Fibroblast of lung (primary cell): ENCODE results near the gene CEACAM16. TPM values are rescaled to one million over a fixed set of nuclear protein-coding genes. Genes with fewer than 3 reads are reported as not detected.

Experiments
- DNase-seq, 2 donors: peaks; one replicate each; pipeline versions ENCODE4 v3.0.0 to v3.0.0-alpha.2; 2010; ENCODE audit warnings: low read depth in 2 of 2
- H2AFZ ChIP-seq: 2 replicates; pipeline ENCODE4 v1.5.1; 2012; ENCODE audit warnings: low read length, control low read depth, inconsistent platforms
- H3K27ac ChIP-seq: 2 replicates; pipeline ENCODE4 v1.5.1; 2011; ENCODE audit warnings: low read length, control low read depth; ENCODE audit not compliant: insufficient read depth
- H3K27me3 ChIP-seq: 2 replicates; pipeline ENCODE4 v1.5.1; 2011; ENCODE audit warnings: mild to moderate bottlenecking, low read length; ENCODE audit not compliant: control insufficient read depth, insufficient read depth
- H3K36me3 ChIP-seq: 2 replicates; pipeline ENCODE4 v1.5.1; 2011; ENCODE audit warnings: low read length; ENCODE audit not compliant: control insufficient read depth, insufficient read depth
- H3K4me1 ChIP-seq: 2 replicates; pipeline ENCODE4 v1.5.1; 2011; ENCODE audit warnings: low read length; ENCODE audit not compliant: control insufficient read depth, insufficient read depth; ENCODE audit errors: extremely low read depth
- H3K4me2 ChIP-seq: 2 replicates; pipeline ENCODE4 v1.5.1; 2011; ENCODE audit warnings: low read length, control low read depth; ENCODE audit not compliant: insufficient read depth; ENCODE audit errors: extremely low read depth
- H3K4me3 ChIP-seq, 4 experiments: fragments of 200-600 bp in 1 of 4; sonication (generic) in 1 of 4; replicated peaks in 1 of 4; 2 replicates each; pipeline ENCODE4 v1.5.1; 2011 to 2016; ENCODE audit warnings: low read length in 4 of 4, low read depth in 3 of 4, mild to moderate bottlenecking in 3 of 4, control low read depth in 2 of 4, inconsistent platforms in 1 of 4, mixed read lengths in 1 of 4; ENCODE audit not compliant: insufficient read depth in 1 of 4; ENCODE audit errors: control extremely low read depth in 1 of 4
- H3K79me2 ChIP-seq: 2 replicates; pipeline ENCODE4 v1.5.1; 2012; ENCODE audit warnings: mild to moderate bottlenecking, low read length, inconsistent platforms; ENCODE audit not compliant: control insufficient read depth, insufficient read depth
- H3K9ac ChIP-seq: 2 replicates; pipeline ENCODE4 v1.5.1; 2011; ENCODE audit warnings: mild to moderate bottlenecking, low read length, control low read depth; ENCODE audit not compliant: insufficient read depth
- H3K9me3 ChIP-seq: 2 replicates; pipeline ENCODE4 v1.5.1; 2012; ENCODE audit warnings: low read depth, low read length; ENCODE audit not compliant: control insufficient read depth, insufficient read depth
- H4K20me1 ChIP-seq: 2 replicates; pipeline ENCODE4 v1.5.1; 2011; ENCODE audit warnings: low read length; ENCODE audit not compliant: control insufficient read depth, insufficient read depth; ENCODE audit errors: extremely low read depth
- EZH2 ChIP-seq: IDR thresholded peaks from 2 replicates; pipeline ENCODE4 v1.5.1; 2012; ENCODE audit warnings: low read length, control low read depth, mild to moderate bottlenecking; ENCODE audit errors: missing control alignments
- polyA plus RNA-seq, 2 donors: library from polyadenylated mRNA; depleted of rRNA in 1 of 2; stranded (reverse) in 1 of 2; unstranded in 1 of 2; fragments of >200 nt; gene quantifications; 2 replicates each; pipeline ENCODE4 v1.2.1, GENCODE V29; 2011 to 2012; ENCODE audit warnings: missing spikeins in 1 of 2
- total RNA-seq: library from RNA; depleted of rRNA; stranded (reverse); fragments of >200 nt; gene quantifications from 2 replicates; pipeline ENCODE4 v1.2.1, GENCODE V29; 2014
- TF ChIP-seq, protein P1 (sequence below), 2 donors: IDR thresholded peaks in 1 of 2; conservative IDR thresholded peaks in 1 of 2; 1 replicate in 1 of 2; 2 replicates in 1 of 2; pipeline ENCODE4 v1.5.1; 2011 to 2012; ENCODE audit warnings: low read length in 2 of 2, control low read depth in 1 of 2, inconsistent platforms in 1 of 2, low read depth in 1 of 2, mild to moderate bottlenecking in 1 of 2

CEACAM16 gene
- total and polyA plus RNA-seq, 2 donors (not counting 1 experiment from before 2014, with no cell fraction given), result not detected

DNA sequence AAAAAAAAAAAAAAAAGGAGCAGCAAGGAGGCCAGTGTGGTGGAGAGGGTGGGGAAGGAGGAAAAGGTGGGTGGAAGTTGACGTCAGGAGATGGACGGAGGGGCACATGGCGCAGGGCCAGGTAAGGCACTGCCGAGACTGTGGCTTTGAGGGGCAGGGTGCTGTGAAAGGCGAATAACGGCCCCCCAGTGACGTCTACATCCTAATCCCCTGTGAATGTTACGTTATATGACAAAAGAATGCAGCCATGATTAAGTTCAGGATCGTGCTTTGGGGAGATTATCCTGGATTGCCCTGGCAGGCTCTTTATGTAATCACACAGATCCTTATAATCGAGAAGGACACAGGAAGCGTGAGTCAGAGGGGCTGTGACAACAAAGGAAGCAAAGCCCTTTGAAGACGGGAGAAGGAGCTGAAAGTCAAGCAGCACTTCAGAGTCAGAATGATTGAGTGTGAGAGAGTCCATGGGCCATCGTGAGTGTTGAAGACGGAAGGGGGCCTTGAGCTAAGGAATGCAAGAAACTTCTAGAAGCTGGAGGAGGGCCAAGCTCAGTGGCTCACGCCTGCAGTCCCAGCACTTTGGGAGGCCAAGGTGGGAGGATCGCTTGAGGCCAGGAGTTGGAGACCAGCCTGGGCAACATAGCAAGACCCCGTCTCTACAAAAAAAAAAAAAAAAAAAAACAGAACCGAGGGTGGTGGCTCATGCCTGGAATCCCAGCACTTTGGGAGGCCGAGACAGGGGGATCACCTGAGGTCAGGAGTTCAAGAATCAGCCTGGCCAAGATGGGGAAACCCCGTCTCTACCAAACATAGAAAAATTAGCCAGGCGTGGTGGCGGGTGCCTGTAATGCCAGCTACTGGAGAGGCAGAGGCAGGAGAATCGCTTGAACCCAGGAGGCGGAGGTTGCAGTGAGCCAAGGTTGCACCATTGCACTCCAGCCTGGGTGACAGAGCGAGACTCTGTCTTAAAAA is 13.8 kb upstream of the CEACAM16 start:
- no peaks in the 10 kb centered on the region for H3K27me3 ChIP-seq
- H2AFZ ChIP-seq, result peak overlapping the region; percentile 15
- H3K36me3 ChIP-seq, result peaks cover 9% of the 10 kb centered on the region
- no peak overlapping the region for H3K4me3 ChIP-seq
- H3K9me3 ChIP-seq, result no peaks in the 10 kb centered on the region
- H4K20me1 ChIP-seq, result no peaks in the 10 kb centered on the region
- H3K79me2 ChIP-seq, result no peaks in the 10 kb centered on the region
- peak overlapping the region; percentile 48 for H3K4me2 ChIP-seq
- peaks cover 5% of the 10 kb centered on the region for H3K4me1 ChIP-seq
- H3K9ac ChIP-seq, result no peak overlapping the region
- peak; percentile 77 to 96 for DNase-seq
- peak overlapping the region; percentile 77 for H3K27ac ChIP-seq
- no peak for TF ChIP-seq EZH2

DNA sequence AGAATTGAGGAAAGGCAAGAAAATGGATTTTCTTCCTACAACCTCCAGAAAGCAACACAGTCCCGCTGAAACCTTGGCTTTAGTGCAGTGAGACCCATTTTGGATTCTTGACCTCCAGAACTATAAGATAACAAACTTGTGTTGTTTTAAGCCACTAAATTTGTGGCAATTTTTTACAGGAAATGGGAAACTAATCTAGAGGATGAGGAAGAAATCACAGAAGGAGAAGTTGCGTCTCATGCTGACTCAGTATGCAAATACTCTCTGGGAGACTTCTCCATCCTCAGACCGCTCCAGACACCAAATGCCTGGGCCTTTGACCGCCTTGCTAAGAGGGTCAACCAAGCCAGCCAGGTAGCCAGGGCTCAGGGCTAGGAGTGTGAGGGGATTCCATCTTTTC is 13.1 kb upstream of the CEACAM16 start:
- H3K4me1 ChIP-seq, result peaks cover 5% of the 10 kb centered on the region
- H3K4me2 ChIP-seq, result no peak overlapping the region
- DNase-seq, result peak; percentile 24 to 70

DNA sequence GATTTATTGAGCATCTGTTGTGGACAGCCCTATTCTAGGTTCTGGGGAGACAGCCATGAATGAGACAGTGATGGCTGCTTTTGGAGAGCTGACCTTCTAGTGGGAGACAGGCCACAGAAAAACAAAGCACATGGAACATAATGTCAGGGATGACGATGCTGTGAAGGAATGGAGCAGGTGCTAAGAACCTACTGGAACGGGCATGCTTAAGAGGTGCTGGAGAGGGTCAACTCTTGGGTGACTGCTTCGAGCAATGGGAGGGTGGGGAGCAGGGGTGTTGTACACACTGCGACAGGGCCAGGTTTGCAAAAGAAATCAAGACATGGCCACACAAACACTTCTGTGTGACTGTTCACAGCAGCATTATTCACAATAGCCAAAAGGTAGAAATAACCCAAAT is 12.1 kb upstream of the CEACAM16 start:
- H3K4me2 ChIP-seq, result no peak overlapping the region
- no peak overlapping the region for H3K4me3 ChIP-seq
- H3K9ac ChIP-seq, result no peak overlapping the region
- TF ChIP-seq, protein P1, sequence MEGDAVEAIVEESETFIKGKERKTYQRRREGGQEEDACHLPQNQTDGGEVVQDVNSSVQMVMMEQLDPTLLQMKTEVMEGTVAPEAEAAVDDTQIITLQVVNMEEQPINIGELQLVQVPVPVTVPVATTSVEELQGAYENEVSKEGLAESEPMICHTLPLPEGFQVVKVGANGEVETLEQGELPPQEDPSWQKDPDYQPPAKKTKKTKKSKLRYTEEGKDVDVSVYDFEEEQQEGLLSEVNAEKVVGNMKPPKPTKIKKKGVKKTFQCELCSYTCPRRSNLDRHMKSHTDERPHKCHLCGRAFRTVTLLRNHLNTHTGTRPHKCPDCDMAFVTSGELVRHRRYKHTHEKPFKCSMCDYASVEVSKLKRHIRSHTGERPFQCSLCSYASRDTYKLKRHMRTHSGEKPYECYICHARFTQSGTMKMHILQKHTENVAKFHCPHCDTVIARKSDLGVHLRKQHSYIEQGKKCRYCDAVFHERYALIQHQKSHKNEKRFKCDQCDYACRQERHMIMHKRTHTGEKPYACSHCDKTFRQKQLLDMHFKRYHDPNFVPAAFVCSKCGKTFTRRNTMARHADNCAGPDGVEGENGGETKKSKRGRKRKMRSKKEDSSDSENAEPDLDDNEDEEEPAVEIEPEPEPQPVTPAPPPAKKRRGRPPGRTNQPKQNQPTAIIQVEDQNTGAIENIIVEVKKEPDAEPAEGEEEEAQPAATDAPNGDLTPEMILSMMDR (conservative IDR thresholded peaks at IDR 0.05 in 1 of 2, IDR thresholded peaks at IDR 0.05 in 1 of 2; ENCODE audit: low read depth in 1 of 2, low read length in 2 of 2), result no peak
- TF ChIP-seq EZH2, result no peak
- H4K20me1 ChIP-seq, result no peaks in the 10 kb centered on the region
- DNase-seq, result no peak
- H3K79me2 ChIP-seq, result no peaks in the 10 kb centered on the region
- peaks cover 6% of the 10 kb centered on the region for H3K36me3 ChIP-seq
- no peaks in the 10 kb centered on the region for H3K27me3 ChIP-seq
- H3K9me3 ChIP-seq, result no peaks in the 10 kb centered on the region
- no peak overlapping the region for H2AFZ ChIP-seq
- H3K27ac ChIP-seq, result no peak overlapping the region
- H3K4me1 ChIP-seq, result peaks cover 8% of the 10 kb centered on the region

More for the DNA sequence above, 13.1 kb upstream of the CEACAM16 start:
- Histone ChIP-seq H2AFZ (no peak overlapping the region), H3K27me3 (no peaks in the 10 kb centered on the region), H3K9ac (no peak overlapping the region), H3K79me2 (no peaks in the 10 kb centered on the region), H3K9me3 (no peaks in the 10 kb centered on the region), H4K20me1 (no peaks in the 10 kb centered on the region), H3K4me3 (no peak overlapping the region), H3K36me3 (peaks cover 6% of the 10 kb centered on the region), H3K27ac (no peak overlapping the region)
- no peak for TF ChIP-seq EZH2
- TF ChIP-seq, protein P1 (conservative IDR thresholded peaks at IDR 0.05 in 1 of 2, IDR thresholded peaks at IDR 0.05 in 1 of 2; ENCODE audit: low read depth in 1 of 2, low read length in 2 of 2), result no peak
